Colonic mucosa (tissue), 4 donors: ENCODE measurements around the gene SLIT3. TPM values are rescaled to one million over a fixed set of nuclear protein-coding genes. Genes with fewer than 3 reads are reported as not detected.

Experiments used
- DNase-seq: peaks from one replicate; pipeline ENCODE4 v3.0.0-alpha.2; 2020
- H3K27ac ChIP-seq: fragments of 200-600 bp; one replicate; pipeline ENCODE4 v1.8.0; 2021
- H3K27me3 ChIP-seq: fragments of 200-600 bp; one replicate; pipeline ENCODE4 v1.8.0; 2021
- H3K36me3 ChIP-seq: fragments of 200-600 bp; one replicate; pipeline ENCODE4 v1.8.0; 2021
- H3K4me1 ChIP-seq: fragments of 200-600 bp; one replicate; pipeline ENCODE4 v1.8.0; 2021; ENCODE audit warnings: mild to moderate bottlenecking
- H3K4me3 ChIP-seq: fragments of 200-600 bp; one replicate; pipeline ENCODE4 v1.8.0; 2021
- H3K9ac ChIP-seq, 2 donors: one replicate each; pipeline ENCODE4 v1.7.0; 2013; ENCODE audit warnings: control low read depth in 2 of 2, low read depth in 2 of 2, low read length in 2 of 2
- H3K9me3 ChIP-seq: fragments of 200-600 bp; one replicate; pipeline ENCODE4 v1.8.0; 2021
- intact Hi-C: fragments of 100-400 bp; cut with DNase I; formaldehyde crosslinking; loops from one replicate; pipeline ENCODE4 v1.14.1; 2022
- total RNA-seq, 2 donors: library from RNA; stranded (reverse); fragmentation: NEBNext Ultra II Directional in 1 of 2; extraction: Animal tissue kit (Norgen Biotek cat#: 25700) in 1 of 2; gene quantifications; one replicate each; pipeline ENCODE4 v1.2.1, GENCODE V29; 2021
- TF ChIP-seq, protein P1 (sequence below): fragments of 200-600 bp; IDR thresholded peaks from one replicate; pipeline ENCODE4 v1.8.0; 2022; ENCODE audit warnings: antibody characterized with exemption, mild to moderate bottlenecking
- donor health status: healthy.
- donor health status: DM: no; HTN: no; CAD: no.
- donor health status: DM: no; HTN: no; CAD: no.

The SLIT3 gene
- total RNA-seq, 2 donors from 2014 or later, result 3.4 to 7.6 TPM

DNA sequence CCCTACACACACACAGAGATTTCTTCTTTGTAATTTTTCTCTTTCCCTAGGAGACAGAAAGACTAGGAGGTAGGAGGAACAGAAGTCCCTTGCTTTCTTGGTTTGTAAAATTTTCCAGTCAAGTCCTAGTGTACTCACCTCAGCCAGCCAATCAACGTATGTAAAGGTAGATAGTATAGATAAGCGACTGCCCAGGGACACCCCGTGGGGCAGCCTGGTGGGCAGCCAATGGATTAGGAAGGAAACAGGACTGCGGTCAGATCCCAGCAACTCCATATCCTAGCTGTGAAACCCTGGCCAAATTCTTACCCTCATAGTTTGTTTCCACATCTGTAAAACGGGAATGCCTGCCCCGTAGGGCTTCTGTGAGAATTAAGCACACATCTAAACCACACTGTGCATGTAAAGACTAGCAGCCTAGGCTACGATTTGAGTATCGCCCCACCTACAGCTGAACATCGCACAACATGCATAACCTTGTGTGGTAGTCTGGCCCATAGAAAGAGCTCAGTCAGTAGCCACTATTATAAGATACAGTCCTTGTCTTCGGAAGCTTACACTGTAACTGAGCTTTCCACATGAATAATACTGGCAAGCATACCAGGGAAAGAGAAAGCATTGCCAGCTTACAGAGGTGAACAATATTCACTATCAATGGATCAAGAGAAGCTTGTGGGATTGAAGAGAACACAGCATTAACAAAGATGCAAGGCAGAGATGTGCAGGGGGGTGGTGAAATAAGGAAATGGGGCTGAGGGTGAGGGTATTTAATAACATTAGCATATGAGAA, 368.3 kb downstream of the SLIT3 start:
- H3K27me3 ChIP-seq, result no peaks in the 10 kb centered on the region

DNA sequence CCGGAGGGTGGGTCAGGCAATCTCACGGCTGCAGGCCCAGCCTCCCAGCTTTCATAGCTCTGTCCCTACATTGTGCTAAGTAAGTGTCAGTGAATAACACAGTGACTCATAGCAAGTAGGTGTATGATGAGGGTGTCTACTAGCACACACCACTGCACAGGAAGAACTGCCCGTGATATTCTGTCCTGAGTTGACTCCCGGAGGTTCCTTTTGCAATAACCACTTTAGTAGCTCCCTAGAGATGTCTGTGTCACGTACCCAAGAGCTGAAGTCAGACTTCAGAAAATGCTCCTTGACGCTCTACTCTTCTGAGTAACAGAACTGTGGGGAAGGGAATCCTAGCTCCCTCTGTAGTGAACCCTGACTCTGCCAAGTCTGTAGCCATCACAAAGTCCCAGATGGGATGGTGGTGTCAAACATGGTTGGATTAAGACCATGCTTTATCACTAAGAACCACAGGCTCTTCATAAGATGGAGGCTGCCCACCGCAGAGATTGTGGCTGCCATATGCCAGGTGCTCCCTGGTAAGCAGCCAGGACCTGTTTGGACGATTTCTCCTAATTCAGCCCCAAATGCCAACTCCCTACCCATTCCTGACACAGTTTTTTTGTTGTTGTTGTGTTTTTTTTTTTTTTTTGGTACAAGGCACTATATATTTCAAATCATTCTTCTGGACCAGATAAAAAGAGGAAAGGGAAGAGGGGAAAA, 369.1 kb downstream of the SLIT3 start:
- Histone ChIP-seq H3K4me1 (no peaks in the 10 kb centered on the region), H3K4me3 (no peak overlapping the region), H3K36me3 (no peaks in the 10 kb centered on the region), H3K27me3 (no peaks in the 10 kb centered on the region), H3K9me3 (no peaks in the 10 kb centered on the region), H3K9ac (no peak overlapping the region), H3K27ac (no peak overlapping the region)
- TF ChIP-seq, protein P1, sequence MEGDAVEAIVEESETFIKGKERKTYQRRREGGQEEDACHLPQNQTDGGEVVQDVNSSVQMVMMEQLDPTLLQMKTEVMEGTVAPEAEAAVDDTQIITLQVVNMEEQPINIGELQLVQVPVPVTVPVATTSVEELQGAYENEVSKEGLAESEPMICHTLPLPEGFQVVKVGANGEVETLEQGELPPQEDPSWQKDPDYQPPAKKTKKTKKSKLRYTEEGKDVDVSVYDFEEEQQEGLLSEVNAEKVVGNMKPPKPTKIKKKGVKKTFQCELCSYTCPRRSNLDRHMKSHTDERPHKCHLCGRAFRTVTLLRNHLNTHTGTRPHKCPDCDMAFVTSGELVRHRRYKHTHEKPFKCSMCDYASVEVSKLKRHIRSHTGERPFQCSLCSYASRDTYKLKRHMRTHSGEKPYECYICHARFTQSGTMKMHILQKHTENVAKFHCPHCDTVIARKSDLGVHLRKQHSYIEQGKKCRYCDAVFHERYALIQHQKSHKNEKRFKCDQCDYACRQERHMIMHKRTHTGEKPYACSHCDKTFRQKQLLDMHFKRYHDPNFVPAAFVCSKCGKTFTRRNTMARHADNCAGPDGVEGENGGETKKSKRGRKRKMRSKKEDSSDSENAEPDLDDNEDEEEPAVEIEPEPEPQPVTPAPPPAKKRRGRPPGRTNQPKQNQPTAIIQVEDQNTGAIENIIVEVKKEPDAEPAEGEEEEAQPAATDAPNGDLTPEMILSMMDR, result no peak
- intact Hi-C loops, result no loop called here
- DNase-seq, result no peak

More for the DNA sequence above, 368.3 kb downstream of the SLIT3 start:
- no peak overlapping the region for H3K27ac ChIP-seq
- intact Hi-C loops, result no loop called here
- no peak overlapping the region for H3K4me3 ChIP-seq
- no peaks in the 10 kb centered on the region for H3K36me3 ChIP-seq
- TF ChIP-seq, protein P1, result no peak
- no peak for DNase-seq
- H3K9me3 ChIP-seq, result no peaks in the 10 kb centered on the region
- no peaks in the 10 kb centered on the region for H3K4me1 ChIP-seq
- H3K9ac ChIP-seq, result no peak overlapping the region

DNA sequence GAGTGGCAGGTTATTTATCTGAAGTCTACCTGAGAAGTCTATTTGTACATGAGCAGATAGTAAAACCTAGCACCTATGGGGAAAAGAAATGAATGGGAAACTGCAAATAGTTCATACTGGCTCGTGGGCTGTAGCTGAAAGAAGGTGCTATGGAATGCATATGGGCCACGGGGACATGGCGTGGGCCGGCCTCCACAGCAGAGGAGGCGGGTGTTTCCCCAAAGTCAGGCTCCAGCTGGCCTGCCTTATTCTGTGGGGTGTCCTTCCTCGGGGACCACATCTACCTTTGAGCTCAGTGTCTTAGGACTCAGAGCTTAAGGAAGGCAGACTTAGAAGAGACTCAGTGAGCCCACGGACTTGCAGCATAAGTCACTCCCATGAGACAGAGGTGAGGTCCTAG, 371.3 kb downstream of the SLIT3 start:
- H3K27me3 ChIP-seq, result no peaks in the 10 kb centered on the region
- H3K9ac ChIP-seq, result no peak overlapping the region
- DNase-seq, result no peak
- H3K4me3 ChIP-seq, result no peak overlapping the region
- TF ChIP-seq, protein P1, result no peak
- intact Hi-C loops, result no loop called here
- H3K9me3 ChIP-seq, result no peaks in the 10 kb centered on the region
- no peaks in the 10 kb centered on the region for H3K4me1 ChIP-seq
- no peak overlapping the region for H3K27ac ChIP-seq
- no peaks in the 10 kb centered on the region for H3K36me3 ChIP-seq

DNA sequence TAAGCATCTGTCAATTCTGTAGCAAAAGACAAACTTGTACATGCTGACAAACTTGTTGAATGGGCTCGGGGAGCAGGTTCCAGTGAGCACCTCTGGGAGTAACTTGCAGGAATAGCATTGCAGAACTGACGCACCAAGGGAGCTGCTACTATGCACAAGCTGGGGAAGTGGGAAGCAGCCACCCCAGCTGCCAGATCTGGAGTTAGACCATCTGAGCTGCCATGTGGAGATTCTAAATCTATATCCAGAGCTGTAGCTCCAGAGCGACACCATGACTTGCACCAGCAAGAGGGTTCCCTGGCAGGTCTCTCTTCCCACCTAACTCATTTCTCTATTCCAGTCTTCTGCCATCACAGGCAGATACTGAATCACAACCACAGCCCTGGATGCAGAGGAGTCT, 375.8 kb downstream of the SLIT3 start:
- intact Hi-C loops, result no loop called here
- TF ChIP-seq, protein P1, result no peak

DNA sequence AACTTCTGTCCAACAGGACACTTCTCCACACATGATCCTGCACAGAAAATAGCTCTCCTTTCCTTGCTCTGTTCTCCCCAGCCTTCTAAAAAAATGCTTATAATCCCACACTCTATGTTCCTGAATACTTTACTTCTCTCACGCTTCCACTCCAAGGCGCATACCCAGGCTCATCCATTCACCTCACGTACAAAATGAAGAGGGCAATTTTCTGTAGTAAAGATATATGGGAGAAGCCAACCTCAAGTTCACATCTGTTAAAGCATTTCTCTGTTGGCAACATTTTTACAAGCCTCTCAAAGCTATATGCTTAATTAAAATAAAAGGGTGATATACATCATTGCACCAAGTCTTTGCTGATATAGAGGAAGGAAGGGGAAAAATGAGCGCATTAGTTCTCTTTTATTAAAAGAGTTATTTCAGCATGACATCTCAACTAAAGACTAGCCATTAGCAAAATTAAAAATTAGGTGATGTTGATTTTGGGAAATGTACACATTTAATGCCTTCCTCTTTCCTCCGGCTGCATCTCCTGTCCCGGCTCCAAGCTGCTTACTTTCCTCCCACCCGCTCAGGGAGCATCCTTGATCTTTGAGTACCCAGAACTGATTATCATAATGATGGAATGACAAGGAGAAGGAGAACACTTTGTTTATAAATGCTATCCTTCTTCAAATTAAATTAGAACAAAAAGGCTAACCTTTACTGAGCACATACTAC, 379.6 kb downstream of the SLIT3 start:
- TF ChIP-seq, protein P1, result no peak

More for the DNA sequence above, 375.8 kb downstream of the SLIT3 start:
- H3K4me3 ChIP-seq, result no peak overlapping the region
- no peak overlapping the region for H3K9ac ChIP-seq
- no peaks in the 10 kb centered on the region for H3K36me3 ChIP-seq
- no peaks in the 10 kb centered on the region for H3K4me1 ChIP-seq
- no peak overlapping the region for H3K27ac ChIP-seq
- H3K27me3 ChIP-seq, result no peaks in the 10 kb centered on the region
- no peak for DNase-seq
- H3K9me3 ChIP-seq, result no peaks in the 10 kb centered on the region

More for the DNA sequence above, 379.6 kb downstream of the SLIT3 start:
- Histone ChIP-seq H3K9me3 (no peaks in the 10 kb centered on the region), H3K27me3 (no peaks in the 10 kb centered on the region), H3K4me3 (no peak overlapping the region), H3K36me3 (no peaks in the 10 kb centered on the region), H3K27ac (no peak overlapping the region), H3K4me1 (no peaks in the 10 kb centered on the region), H3K9ac (no peak overlapping the region)
- intact Hi-C loops, result no loop called here
- DNase-seq, result no peak
